Prostate gland (tissue), 2 donors: ENCODE data around the gene FHIT. TPM values are rescaled to one million over a fixed set of nuclear protein-coding genes. Genes with fewer than 3 reads are reported as not detected.

Source experiments
- DNase-seq: peaks from one replicate; pipeline ENCODE4 v3.0.0-alpha.2; 2019; ENCODE audit warnings: low spot score
- H3K27ac ChIP-seq, 2 donors: fragments of 200-600 bp; sonication (generic); 2 replicates each; pipeline ENCODE4 v1.5.1; 2017 to 2019
- H3K27me3 ChIP-seq: fragments of 200-600 bp; sonication (generic); replicated peaks from 2 replicates; pipeline ENCODE4 v1.5.1; 2019; ENCODE audit not compliant: insufficient read depth
- H3K36me3 ChIP-seq, 2 donors: fragments of 200-600 bp; sonication (generic); 1 replicate in 1 of 2; 2 replicates in 1 of 2; pipeline versions ENCODE4 v1.5.1 to v1.8.1; 2017 to 2019
- H3K4me1 ChIP-seq: fragments of 200-600 bp; sonication (generic); replicated peaks from 2 replicates; pipeline ENCODE4 v1.5.1; 2019
- H3K4me3 ChIP-seq, 2 donors: fragments of 200-600 bp; sonication (generic); 2 replicates each; pipeline ENCODE4 v1.5.1; 2017 to 2019
- H3K9me3 ChIP-seq: fragments of 200-600 bp; sonication (generic); 2 replicates; pipeline ENCODE4 v1.5.1; 2017
- CTCF ChIP-seq, 4 experiments: fragments of 200-600 bp in 2 of 4; fragments of 450-650 bp in 2 of 4; sonication (generic) in 2 of 4; IDR thresholded peaks; 1 replicate in 3 of 4; 2 replicates in 1 of 4; pipeline ENCODE4 v1.5.1; 2016 to 2019; ENCODE audit warnings: antibody characterized with exemption in 4 of 4, mild to moderate bottlenecking in 2 of 4, moderate library complexity in 2 of 4
- POLR2A ChIP-seq: fragments of 450-650 bp; IDR thresholded peaks from one replicate; pipeline ENCODE4 v1.6.1; 2016; ENCODE audit warnings: antibody characterized with exemption, mild to moderate bottlenecking
- POLR2AphosphoS5 ChIP-seq: sonication (generic); formaldehyde crosslinking; IDR thresholded peaks from one replicate; pipeline ENCODE4 v1.6.1; 2017; ENCODE audit warnings: antibody characterized with exemption
- WGBS: methylation state at CpG from one replicate; pipeline ENCODE4 v1.1.5; 2018; 5-methylcytosine and 5-hydroxymethylcytosine counted together
- intact Hi-C: fragments of 100-400 bp; cut with DNase I; formaldehyde crosslinking; loops from one replicate; pipeline ENCODE4 v1.14.2; 2022
- total RNA-seq, 2 donors: library from RNA; depleted of rRNA; stranded (reverse); fragments of >200 nt; gene quantifications; one replicate each; pipeline ENCODE4 v1.1.0, GENCODE V29; 2016

FHIT gene
- total RNA-seq, 2 donors from 2014 or later: 6.4 to 10.4 TPM

DNA sequence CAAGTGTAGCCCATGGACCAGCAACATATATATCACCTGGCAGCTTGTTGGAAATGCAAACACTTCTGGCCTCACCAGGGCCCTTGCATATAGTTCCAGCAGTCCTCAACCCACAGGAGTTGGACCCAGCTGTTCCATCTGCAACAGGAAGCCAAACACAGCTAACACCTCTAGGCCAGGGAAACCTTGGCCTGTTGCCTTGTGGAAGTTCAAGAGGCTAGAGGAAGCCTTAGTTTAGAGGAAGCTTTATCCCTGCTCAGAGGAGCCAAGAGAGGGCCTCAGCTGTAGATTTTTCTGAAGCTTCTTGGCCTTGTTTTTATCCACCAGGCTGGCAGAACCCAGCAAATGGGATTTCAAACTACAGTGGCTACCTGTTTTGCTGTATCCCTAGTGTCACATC is 11.4 kb downstream of the FHIT start:
- intact Hi-C loops: no loop called here
- no peak overlapping the region for H3K4me3 ChIP-seq
- no peaks in the 10 kb centered on the region for H3K27me3 ChIP-seq
- no peaks in the 10 kb centered on the region for H3K9me3 ChIP-seq
- H3K4me1 ChIP-seq: no peaks in the 10 kb centered on the region
- no peak for DNase-seq
- H3K36me3 ChIP-seq: no peaks in the 10 kb centered on the region
- no peak overlapping the region for H3K27ac ChIP-seq
- TF ChIP-seq POLR2A (no peak), CTCF (IDR thresholded peaks at IDR 0.05) (no peak), POLR2AphosphoS5 (no peak)

GRCh38 chr3:61237858-61238257 is 13.4 kb downstream of the FHIT start:
- H3K27me3 ChIP-seq: no peaks in the 10 kb centered on the region
- DNase-seq: no peak
- no peaks in the 10 kb centered on the region for H3K36me3 ChIP-seq
- no peaks in the 10 kb centered on the region for H3K4me1 ChIP-seq
- H3K9me3 ChIP-seq: no peaks in the 10 kb centered on the region
- TF ChIP-seq POLR2A: no peak
- no peak for TF ChIP-seq POLR2AphosphoS5
- TF ChIP-seq CTCF (IDR thresholded peaks at IDR 0.05): no peak
- H3K4me3 ChIP-seq: no peak overlapping the region
- WGBS: 77% methylated on average over 1 of the region's 1 CpG
- intact Hi-C loops: no loop called here
- H3K27ac ChIP-seq: no peak overlapping the region

DNA sequence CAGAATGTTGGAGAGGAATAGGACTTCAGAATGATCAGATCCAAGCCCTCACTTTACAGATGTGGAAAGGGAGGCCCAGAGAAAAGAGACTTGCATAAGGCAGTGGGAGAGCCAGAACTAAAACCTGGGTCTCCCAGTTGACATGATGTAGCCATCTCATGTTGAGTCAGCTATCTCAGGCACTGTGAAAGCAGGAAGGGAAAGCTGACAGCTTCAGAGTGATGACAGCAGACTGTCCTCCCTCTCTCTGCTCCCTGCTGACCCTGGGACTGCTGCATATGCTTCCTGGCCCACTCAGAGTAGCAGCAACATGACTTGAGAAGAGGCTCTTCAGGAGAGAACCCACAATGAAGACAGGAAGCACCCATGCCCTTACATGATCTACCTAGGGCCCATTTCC is 14.7 kb downstream of the FHIT start:
- Histone ChIP-seq H3K27ac (no peak overlapping the region), H3K27me3 (no peaks in the 10 kb centered on the region), H3K4me3 (no peak overlapping the region), H3K36me3 (no peaks in the 10 kb centered on the region), H3K4me1 (no peaks in the 10 kb centered on the region), H3K9me3 (no peaks in the 10 kb centered on the region)
- TF ChIP-seq POLR2A (no peak), CTCF (IDR thresholded peaks at IDR 0.05) (no peak), POLR2AphosphoS5 (no peak)
- intact Hi-C loops: no loop called here
- no peak for DNase-seq

DNA sequence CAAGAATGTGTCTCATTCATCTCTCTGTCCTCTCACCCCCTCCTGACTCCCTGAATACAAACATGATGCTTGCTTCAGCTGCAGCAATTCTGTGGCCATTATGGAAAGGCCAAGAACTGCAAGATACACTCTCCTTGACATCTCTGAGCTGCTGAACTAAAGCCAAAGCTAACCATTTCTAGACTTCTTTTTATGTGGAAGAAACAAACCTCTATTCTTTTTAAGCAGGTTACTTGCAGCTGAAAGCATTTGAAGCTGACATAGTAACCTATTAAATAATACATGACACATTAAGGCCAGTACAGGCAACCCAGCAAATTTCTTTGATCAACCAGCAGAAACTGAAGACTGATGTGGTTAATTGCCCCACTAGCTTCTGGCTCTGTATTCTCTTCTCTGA is 17.5 kb downstream of the FHIT start:
- no peak overlapping the region for H3K27ac ChIP-seq
- DNase-seq: no peak
- no peaks in the 10 kb centered on the region for H3K27me3 ChIP-seq
- H3K36me3 ChIP-seq: no peaks in the 10 kb centered on the region
- H3K4me3 ChIP-seq: no peak overlapping the region
- H3K4me1 ChIP-seq: no peaks in the 10 kb centered on the region
- intact Hi-C loops: no loop called here
- TF ChIP-seq POLR2A (no peak), POLR2AphosphoS5 (no peak), CTCF (IDR thresholded peaks at IDR 0.05) (no peak)
- H3K9me3 ChIP-seq: no peaks in the 10 kb centered on the region

DNA sequence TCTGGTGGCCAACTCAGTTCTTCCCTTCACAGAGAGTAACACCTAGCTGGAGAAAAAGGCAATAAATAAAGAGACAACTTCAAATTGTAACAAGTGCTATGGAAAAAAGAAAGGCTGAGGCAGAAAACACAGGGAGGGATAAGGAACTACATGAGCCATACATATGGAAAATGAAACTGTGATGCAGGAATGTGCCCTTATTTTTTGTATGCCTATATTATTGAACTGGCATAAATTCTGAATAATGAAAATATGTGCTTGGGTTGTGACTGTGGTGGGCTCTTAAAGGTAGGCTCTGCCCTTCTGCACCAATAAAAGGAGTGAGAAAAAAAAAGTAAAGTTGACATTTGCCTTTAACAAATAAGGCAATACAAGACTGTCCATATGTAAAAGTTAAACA is 19.6 kb downstream of the FHIT start:
- Histone ChIP-seq H3K27me3 (no peaks in the 10 kb centered on the region), H3K4me1 (no peaks in the 10 kb centered on the region), H3K9me3 (no peaks in the 10 kb centered on the region), H3K27ac (peak overlapping the region in 1 of 2 donors; percentile 28), H3K4me3 (no peak overlapping the region), H3K36me3 (no peaks in the 10 kb centered on the region)
- DNase-seq: no peak
- intact Hi-C loops: no loop called here
- no peak for TF ChIP-seq POLR2A

DNA sequence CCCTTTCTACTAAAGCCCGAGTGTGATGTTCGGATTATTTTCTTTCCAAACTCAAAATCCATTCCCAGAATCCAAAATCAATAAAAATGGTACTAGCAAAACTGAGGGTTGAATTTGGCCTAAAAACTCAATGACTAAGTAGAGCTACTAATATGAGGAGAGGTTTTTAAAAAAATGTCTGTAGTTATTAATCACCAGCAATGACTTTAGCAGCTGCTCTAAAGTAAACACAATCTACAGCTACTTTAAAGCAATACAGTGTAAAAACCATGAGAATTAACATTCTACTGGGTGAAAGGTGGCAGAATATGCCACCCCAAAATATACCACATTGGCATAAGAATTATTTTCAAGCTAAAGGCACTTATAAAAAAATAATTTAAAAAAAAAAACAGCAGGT is 23.5 kb downstream of the FHIT start:
- intact Hi-C loops: no loop called here
- H3K27ac ChIP-seq: no peak overlapping the region
- no peaks in the 10 kb centered on the region for H3K27me3 ChIP-seq
- no peaks in the 10 kb centered on the region for H3K36me3 ChIP-seq
- H3K9me3 ChIP-seq: no peaks in the 10 kb centered on the region
- no peak for TF ChIP-seq CTCF (IDR thresholded peaks at IDR 0.05)
- TF ChIP-seq POLR2A: no peak
- no peak for TF ChIP-seq POLR2AphosphoS5
- DNase-seq: no peak
- H3K4me1 ChIP-seq: no peaks in the 10 kb centered on the region
- H3K4me3 ChIP-seq: no peak overlapping the region
- WGBS: 88% methylated on average over 2 of the region's 2 CpGs
